Smooth muscle cell (in vitro differentiated cells): ENCODE measurements around the gene TPD52L2. TPM values are rescaled to one million over a fixed set of nuclear protein-coding genes. Genes with fewer than 3 reads are reported as not detected.
"Not testable (repeated sequence)": the region's sequence is repeated elsewhere in the genome, so short reads cannot be mapped to it uniquely, and the experiment has no call there.

Source experiments
- DNase-seq: peaks from one replicate; lab custom pipeline; 2025; ENCODE audit not compliant: unreplicated experiment; lab: John Stamatoyannopoulos, UW
- H2AFZ ChIP-seq: fragments of 200-600 bp; sonication (generic); 2 replicates; pipeline ENCODE4 v1.6.0; 2016; ENCODE audit warnings: antibody characterized with exemption, low read depth, mild to moderate bottlenecking
- H3F3A ChIP-seq: fragments of 200-600 bp; sonication (generic); 2 replicates; pipeline ENCODE4 v1.6.0; 2017; ENCODE audit warnings: antibody characterized with exemption, low read depth
- H3K27ac ChIP-seq: fragments of 200-600 bp; sonication (generic); 2 replicates; pipeline ENCODE4 v1.5.1; 2016; ENCODE audit warnings: low read depth, mild to moderate bottlenecking
- H3K27me3 ChIP-seq: fragments of 200-600 bp; sonication (generic); 2 replicates; pipeline ENCODE4 v1.6.1; 2016; ENCODE audit warnings: low read depth, mild to moderate bottlenecking
- H3K36me3 ChIP-seq: fragments of 200-600 bp; sonication (generic); 2 replicates; pipeline ENCODE4 v1.5.1; 2016; ENCODE audit warnings: low read depth
- H3K4me1 ChIP-seq: fragments of 200-600 bp; sonication (generic); 2 replicates; pipeline ENCODE4 v1.5.1; 2016; ENCODE audit warnings: low read depth
- H3K4me2 ChIP-seq: fragments of 200-600 bp; sonication (generic); 2 replicates; pipeline ENCODE4 v1.6.0; 2016; ENCODE audit warnings: mild to moderate bottlenecking
- H3K4me3 ChIP-seq: fragments of 200-600 bp; sonication (generic); 2 replicates; pipeline ENCODE4 v1.5.1; 2016; ENCODE audit warnings: mild to moderate bottlenecking
- H3K79me2 ChIP-seq: fragments of 200-600 bp; sonication (generic); 2 replicates; pipeline ENCODE4 v1.6.0; 2016; ENCODE audit warnings: low read depth, mild to moderate bottlenecking
- H3K9ac ChIP-seq: fragments of 200-600 bp; sonication (generic); 2 replicates; pipeline ENCODE4 v1.6.0; 2016; ENCODE audit warnings: low read depth
- H3K9me3 ChIP-seq: fragments of 200-600 bp; sonication (generic); replicated peaks from 2 replicates; pipeline ENCODE4 v1.5.1; 2016; ENCODE audit warnings: low read depth
- H4K20me1 ChIP-seq: fragments of 200-600 bp; sonication (generic); 2 replicates; pipeline ENCODE4 v1.6.0; 2016; ENCODE audit warnings: low read depth
- CTCF ChIP-seq: fragments of 200-600 bp; sonication (generic); IDR thresholded peaks from 2 replicates; pipeline ENCODE4 v1.5.1; 2017; ENCODE audit warnings: borderline replicate concordance, mild to moderate bottlenecking, antibody characterized with exemption; ENCODE audit not compliant: insufficient read depth, poor library complexity, severe bottlenecking
- WGBS: methylation state at CpG from one replicate; pipeline ENCODE4 v1.1.7; 2016; ENCODE audit warnings: low lambda C conversion rate; 5-methylcytosine and 5-hydroxymethylcytosine counted together
- polyA plus RNA-seq: library from polyadenylated mRNA; unstranded; fragments of >200 nt; fragmentation: Nextera tagmentation; extraction: Ambion mirVana; gene quantifications from 2 replicates; pipeline ENCODE4 v1.2.1, GENCODE V29; 2016
- total RNA-seq: library from RNA; depleted of rRNA; stranded (reverse); fragments of >200 nt; gene quantifications from 2 replicates; pipeline ENCODE4 v1.2.3, GENCODE V29; 2014

The TPD52L2 gene
- total and polyA plus RNA-seq, 2 experiments from 2014 or later, result 74.4 to 93.8 TPM

DNA sequence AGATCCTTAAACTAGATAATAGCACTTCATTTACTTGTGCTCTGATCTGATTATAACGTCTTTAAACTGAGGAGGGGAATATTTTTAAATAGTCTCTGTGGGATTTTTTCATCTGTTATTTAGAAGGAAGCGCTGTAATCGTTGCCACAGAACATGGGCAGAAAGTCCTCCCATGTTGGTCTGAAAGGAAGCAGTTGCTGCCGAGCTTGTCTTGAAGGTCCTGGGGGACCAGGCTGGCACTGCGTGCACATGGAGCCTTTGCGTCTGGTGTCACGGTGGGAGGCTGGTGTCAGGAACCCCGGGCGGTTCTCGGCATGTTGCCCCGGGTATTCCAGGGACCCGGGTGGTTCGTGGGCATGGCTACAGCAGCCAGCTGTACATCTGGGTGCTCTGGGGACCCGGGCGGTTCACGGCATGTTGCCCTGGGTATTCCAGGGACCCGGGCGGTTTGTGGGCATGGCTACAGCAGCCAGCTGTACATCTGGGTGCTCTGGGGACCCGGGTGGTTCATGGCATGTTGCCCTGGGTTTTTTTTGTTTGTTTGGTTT is 11.5 kb downstream of the TPD52L2 start:
- H3K27me3 ChIP-seq, result no peaks in the 10 kb centered on the region
- no peak overlapping the region for H3K4me3 ChIP-seq
- no peak for TF ChIP-seq CTCF
- H3K9me3 ChIP-seq, result no peaks in the 10 kb centered on the region
- H3K4me1 ChIP-seq, result no peaks in the 10 kb centered on the region
- H3K79me2 ChIP-seq, result peaks cover 70% of the 10 kb centered on the region
- over 99% methylated on average over 19 of the region's 19 CpGs for WGBS
- no peak overlapping the region for H2AFZ ChIP-seq
- H3K9ac ChIP-seq, result no peak overlapping the region
- no peak for DNase-seq
- H3K27ac ChIP-seq, result no peak overlapping the region
- H3K36me3 ChIP-seq, result peaks cover 10% of the 10 kb centered on the region
- no peaks in the 10 kb centered on the region for H3F3A ChIP-seq
- H3K4me2 ChIP-seq, result no peak overlapping the region
- H4K20me1 ChIP-seq, result peaks cover 88% of the 10 kb centered on the region

- no peak overlapping the region for H3K4me3 ChIP-seq
- H3K79me2 ChIP-seq, result peaks cover 56% of the 10 kb centered on the region
- 96% methylated on average over 32 of the region's 32 CpGs for WGBS
- H4K20me1 ChIP-seq, result peaks cover 89% of the 10 kb centered on the region
- H3K9me3 ChIP-seq, result no peaks in the 10 kb centered on the region
- no peak for DNase-seq
- H3K36me3 ChIP-seq, result peaks cover 10% of the 10 kb centered on the region
- H3K4me2 ChIP-seq, result no peak overlapping the region
- no peak overlapping the region for H3K9ac ChIP-seq
- TF ChIP-seq CTCF, result no peak
- no peaks in the 10 kb centered on the region for H3K4me1 ChIP-seq
- H3F3A ChIP-seq, result no peaks in the 10 kb centered on the region
- no peaks in the 10 kb centered on the region for H3K27me3 ChIP-seq
- H2AFZ ChIP-seq, result no peak overlapping the region
- H3K27ac ChIP-seq, result no peak overlapping the region
Measured at GRCh38 chr20:63877755-63878470, 12.8 kb downstream of the TPD52L2 start.

GRCh38 chr20:63878899-63879663 is 14.0 kb downstream of the TPD52L2 start:
- DNase-seq, result no peak
- H3K79me2 ChIP-seq, result peaks cover 48% of the 10 kb centered on the region
- H3K27ac ChIP-seq, result no peak overlapping the region
- H3K27me3 ChIP-seq, result no peaks in the 10 kb centered on the region
- H3K36me3 ChIP-seq, result peaks cover 10% of the 10 kb centered on the region
- H3K9me3 ChIP-seq, result no peaks in the 10 kb centered on the region
- no peak overlapping the region for H3K9ac ChIP-seq
- no peak overlapping the region for H3K4me2 ChIP-seq
- WGBS, result 97% methylated on average over 14 of the region's 14 CpGs
- H2AFZ ChIP-seq, result no peak overlapping the region
- H3K4me3 ChIP-seq, result no peak overlapping the region
- no peak for TF ChIP-seq CTCF
- peaks cover 88% of the 10 kb centered on the region for H4K20me1 ChIP-seq
- H3K4me1 ChIP-seq, result no peaks in the 10 kb centered on the region
- H3F3A ChIP-seq, result no peaks in the 10 kb centered on the region

GRCh38 chr20:63880901-63881300 is 15.8 kb downstream of the TPD52L2 start:
- Histone ChIP-seq H3K79me2 (peaks cover 32% of the 10 kb centered on the region), H4K20me1 (peaks cover 92% of the 10 kb centered on the region)
- H3K9me3 ChIP-seq, H3K27me3 ChIP-seq, H3K27ac ChIP-seq, H3F3A ChIP-seq, H3K36me3 ChIP-seq, H3K4me1 ChIP-seq, H3K9ac ChIP-seq, H3K4me3 ChIP-seq, DNase-seq, H2AFZ ChIP-seq, H3K4me2 ChIP-seq: not testable (repeated sequence)
- WGBS, result 93% methylated on average over 13 of the region's 13 CpGs
